GM19397 (cell line): ENCODE results near the gene SCN8A.
A peak's percentile ranks its signal among the peaks of the same experiment; 100 is the strongest.
"Not testable (repeated sequence)": the region's sequence is repeated elsewhere in the genome, so short reads cannot be mapped to it uniquely, and the experiment has no call there.

ENCODE experiments used
- ATAC-seq: cut with Tn5 transposase; IDR thresholded peaks from one replicate; pipeline ENCODE4 v1.9.1; 2021; ENCODE audit warnings: mild to moderate bottlenecking, moderate library complexity; ENCODE audit not compliant: unreplicated experiment

Gene SCN8A

GRCh38 chr12:51591016-51591901 lies at the start of gene SCN8A:
Gene SCN8A (plus strand): TSS chr12:51591233. CDS start chr12:51662818, 71,585 bp downstream.
- peak; percentile 31 for ATAC-seq

GRCh38 chr12:51546097-51546496 lies 44.9 kb upstream of the SCN8A start:
- no peak for ATAC-seq

- ATAC-seq, result no peak
Observed at GRCh38 chr12:51547606-51548005, 43.4 kb upstream of the SCN8A start.

- ATAC-seq, result no peak
Observed at GRCh38 chr12:51548241-51548640, 42.8 kb upstream of the SCN8A start.

GRCh38 chr12:51549637-51550036 lies 41.4 kb upstream of the SCN8A start:
- ATAC-seq, result no peak

GRCh38 chr12:51568271-51569032 lies 22.6 kb upstream of the SCN8A start:
- ATAC-seq, result not testable (repeated sequence)

GRCh38 chr12:51579321-51579850 lies 11.6 kb upstream of the SCN8A start:
- no peak for ATAC-seq

- no peak for ATAC-seq
Observed at GRCh38 chr12:51589060-51589459, 2.0 kb upstream of the SCN8A start.

- no peak for ATAC-seq
Observed at GRCh38 chr12:51589557-51590176, 1.4 kb upstream of the SCN8A start.

GRCh38 chr12:51590347-51591015 lies 552 bp upstream of the SCN8A start:
- peak; percentile 82 for ATAC-seq

GRCh38 chr12:51592034-51592705 lies 1.1 kb downstream of the SCN8A start:
- no peak for ATAC-seq

- ATAC-seq, result no peak
Observed at GRCh38 chr12:51593021-51593420, 2.0 kb downstream of the SCN8A start.

- no peak for ATAC-seq
Observed at GRCh38 chr12:51593539-51593938, 2.5 kb downstream of the SCN8A start.

GRCh38 chr12:51598156-51598555 lies 7.1 kb downstream of the SCN8A start:
- ATAC-seq, result no peak

- ATAC-seq, result no peak
Observed at GRCh38 chr12:51600721-51601120, 9.7 kb downstream of the SCN8A start.

- ATAC-seq, result no peak
Observed at GRCh38 chr12:51601241-51601640, 10.2 kb downstream of the SCN8A start.

- ATAC-seq, result not testable (repeated sequence)
Observed at GRCh38 chr12:51605896-51606295, 14.9 kb downstream of the SCN8A start.

- not testable (repeated sequence) for ATAC-seq
Observed at GRCh38 chr12:51607197-51607596, 16.2 kb downstream of the SCN8A start.

GRCh38 chr12:51620448-51620847 lies 29.4 kb downstream of the SCN8A start:
- no peak for ATAC-seq
